HUES64 (cell line): ENCODE results near the gene HEPHL1.

Experiments used
- H3K27ac ChIP-seq: 2 replicates; pipeline ENCODE4 v1.7.0; 2013; ENCODE audit warnings: low read depth, low read length, inconsistent platforms
- H3K27me3 ChIP-seq: 2 replicates; pipeline ENCODE4 v1.6.1; 2013; ENCODE audit warnings: mild to moderate bottlenecking, low read length; ENCODE audit not compliant: insufficient read depth
- H3K36me3 ChIP-seq: 2 replicates; pipeline ENCODE4 v1.6.1; 2013; ENCODE audit warnings: mild to moderate bottlenecking, low read length; ENCODE audit not compliant: insufficient read depth
- H3K4me1 ChIP-seq: 2 replicates; pipeline ENCODE4 v1.6.1; 2013; ENCODE audit warnings: mild to moderate bottlenecking, low read length, moderate library complexity; ENCODE audit not compliant: insufficient read depth
- H3K4me3 ChIP-seq: 2 replicates; pipeline ENCODE4 v1.5.1; 2013; ENCODE audit warnings: mild to moderate bottlenecking, low read length, moderate library complexity
- H3K9ac ChIP-seq: 2 replicates; pipeline ENCODE4 v1.6.1; 2013; ENCODE audit warnings: mild to moderate bottlenecking, low read depth, low read length
- H3K9me3 ChIP-seq: 2 replicates; pipeline ENCODE4 v1.6.1; 2013; ENCODE audit warnings: low read depth, low read length; ENCODE audit not compliant: insufficient read depth
- WGBS: fragments of 150-250, 120-280 bp; methylation state at CpG from one replicate; pipeline ENCODE4 v1.1.7; 2013; ENCODE audit warnings: missing lambda C conversion rate; 5-methylcytosine and 5-hydroxymethylcytosine counted together

HEPHL1 gene

GRCh38 chr11:94089341-94089740, 68.2 kb downstream of the HEPHL1 start:
- H3K36me3 ChIP-seq = no peaks in the 10 kb centered on the region
- H3K4me1 ChIP-seq = no peaks in the 10 kb centered on the region
- no peaks in the 10 kb centered on the region for H3K27me3 ChIP-seq
- no peak overlapping the region for H3K9ac ChIP-seq
- 93% methylated on average over 5 of the region's 6 CpGs for WGBS
- H3K27ac ChIP-seq = no peak overlapping the region
- H3K4me3 ChIP-seq = no peak overlapping the region
- no peaks in the 10 kb centered on the region for H3K9me3 ChIP-seq

GRCh38 chr11:94090401-94090800, 69.2 kb downstream of the HEPHL1 start:
- no peaks in the 10 kb centered on the region for H3K27me3 ChIP-seq
- H3K4me3 ChIP-seq = no peak overlapping the region
- no peaks in the 10 kb centered on the region for H3K4me1 ChIP-seq
- no peaks in the 10 kb centered on the region for H3K36me3 ChIP-seq
- no CpG with 5 or more reads among the region's 1 CpG for WGBS
- H3K27ac ChIP-seq = no peak overlapping the region
- no peak overlapping the region for H3K9ac ChIP-seq
- H3K9me3 ChIP-seq = no peaks in the 10 kb centered on the region

- H3K9ac ChIP-seq = no peak overlapping the region
- no peaks in the 10 kb centered on the region for H3K36me3 ChIP-seq
- H3K27me3 ChIP-seq = no peaks in the 10 kb centered on the region
- WGBS = 88% methylated on average over 1 of the region's 1 CpG
- no peaks in the 10 kb centered on the region for H3K9me3 ChIP-seq
- H3K4me1 ChIP-seq = no peaks in the 10 kb centered on the region
- no peak overlapping the region for H3K4me3 ChIP-seq
- no peak overlapping the region for H3K27ac ChIP-seq
These were observed 69.9 kb downstream of the HEPHL1 start for GRCh38 chr11:94091091-94091490.

- peaks cover 12% of the 10 kb centered on the region; the same call in 1 of the 2 replicates for H3K9me3 ChIP-seq
- no peak overlapping the region for H3K27ac ChIP-seq
- H3K27me3 ChIP-seq = no peaks in the 10 kb centered on the region
- H3K36me3 ChIP-seq = 0 out of 2 replicates have a peak, but pooled peaks cover 5% of the 10 kb centered on the region
- no peaks in the 10 kb centered on the region for H3K4me1 ChIP-seq
- H3K4me3 ChIP-seq = no peak overlapping the region
- no peak overlapping the region for H3K9ac ChIP-seq
These were observed 79.1 kb downstream of the HEPHL1 start for GRCh38 chr11:94100253-94100652.

GRCh38 chr11:94103471-94103870, 82.3 kb downstream of the HEPHL1 start:
- H3K27ac ChIP-seq = no peak overlapping the region
- WGBS = 100% methylated on average over 1 of the region's 1 CpG
- H3K4me1 ChIP-seq = 0 out of 2 replicates have a peak, but pooled peaks cover 6% of the 10 kb centered on the region
- 0 out of 2 replicates have a peak, but pooled peaks cover 5% of the 10 kb centered on the region for H3K36me3 ChIP-seq
- H3K4me3 ChIP-seq = no peak overlapping the region
- H3K27me3 ChIP-seq = no peaks in the 10 kb centered on the region
- H3K9ac ChIP-seq = no peak overlapping the region
- peaks cover 13% of the 10 kb centered on the region; the same call in 1 of the 2 replicates for H3K9me3 ChIP-seq

GRCh38 chr11:94104734-94105133, 83.6 kb downstream of the HEPHL1 start:
- Histone ChIP-seq H3K9ac (no peak overlapping the region), H3K27ac (no peak overlapping the region), H3K36me3 (0 out of 2 replicates have a peak, but pooled peaks cover 5% of the 10 kb centered on the region), H3K4me1 (0 out of 2 replicates have a peak, but pooled peaks cover 6% of the 10 kb centered on the region), H3K9me3 (peaks cover 14% of the 10 kb centered on the region; the same call in 1 of the 2 replicates), H3K4me3 (no peak overlapping the region), H3K27me3 (no peaks in the 10 kb centered on the region)

GRCh38 chr11:94106716-94107115, 85.6 kb downstream of the HEPHL1 start:
- Histone ChIP-seq H3K9me3 (peaks cover 5% of the 10 kb centered on the region; the same call in 1 of the 2 replicates), H3K27me3 (no peaks in the 10 kb centered on the region), H3K27ac (no peak overlapping the region), H3K9ac (no peak overlapping the region), H3K4me1 (0 out of 2 replicates have a peak, but pooled peaks cover 6% of the 10 kb centered on the region), H3K36me3 (no peaks in the 10 kb centered on the region), H3K4me3 (no peak overlapping the region)
- 98% methylated on average over 4 of the region's 4 CpGs for WGBS

- WGBS = 100% methylated on average over 1 of the region's 1 CpG
- Histone ChIP-seq H3K4me3 (no peak overlapping the region), H3K4me1 (peaks cover 7% of the 10 kb centered on the region; the same call in 1 of the 2 replicates), H3K9ac (no peak overlapping the region), H3K27ac (no peak overlapping the region), H3K9me3 (peaks cover 5% of the 10 kb centered on the region; the same call in 1 of the 2 replicates), H3K36me3 (no peaks in the 10 kb centered on the region), H3K27me3 (no peaks in the 10 kb centered on the region)
These were observed 86.2 kb downstream of the HEPHL1 start for GRCh38 chr11:94107363-94107762.

- Histone ChIP-seq H3K36me3 (no peaks in the 10 kb centered on the region), H3K9me3 (peaks cover 5% of the 10 kb centered on the region; the same call in 1 of the 2 replicates), H3K4me3 (no peak overlapping the region), H3K27ac (no peak overlapping the region), H3K9ac (no peak overlapping the region), H3K27me3 (no peaks in the 10 kb centered on the region), H3K4me1 (peaks cover 12% of the 10 kb centered on the region)
- WGBS = 92% methylated on average over 3 of the region's 3 CpGs
These were observed 90.1 kb downstream of the HEPHL1 start for GRCh38 chr11:94111241-94111640.

- H3K27me3 ChIP-seq = no peaks in the 10 kb centered on the region
- H3K9me3 ChIP-seq = peaks cover 5% of the 10 kb centered on the region; the same call in 1 of the 2 replicates
- H3K9ac ChIP-seq = no peak overlapping the region
- 86% methylated on average over 3 of the region's 3 CpGs for WGBS
- H3K4me1 ChIP-seq = peaks cover 12% of the 10 kb centered on the region
- no peak overlapping the region for H3K27ac ChIP-seq
- no peaks in the 10 kb centered on the region for H3K36me3 ChIP-seq
- no peak overlapping the region for H3K4me3 ChIP-seq
These were observed 90.5 kb downstream of the HEPHL1 start for GRCh38 chr11:94111660-94112059.

- Histone ChIP-seq H3K4me3 (no peak overlapping the region), H3K27ac (no peak overlapping the region; the same call in 1 of the 2 replicates), H3K36me3 (no peaks in the 10 kb centered on the region), H3K4me1 (peaks cover 12% of the 10 kb centered on the region), H3K27me3 (no peaks in the 10 kb centered on the region), H3K9me3 (peaks cover 5% of the 10 kb centered on the region; the same call in 1 of the 2 replicates), H3K9ac (no peak overlapping the region)
- WGBS = no CpG with 5 or more reads among the region's 1 CpG
These were observed 91.2 kb downstream of the HEPHL1 start for GRCh38 chr11:94112206-94112953.
